ENCODE data around the gene AKT1S1. TPM values are rescaled to one million over a fixed set of nuclear protein-coding genes. Genes with fewer than 3 reads are reported as not detected.
A peak's percentile ranks its signal among the peaks of the same experiment; 100 is the strongest.

AKT1S1 gene
- total RNA-seq, 1 experiment from 2014 or later, result 65.2 TPM

DNA sequence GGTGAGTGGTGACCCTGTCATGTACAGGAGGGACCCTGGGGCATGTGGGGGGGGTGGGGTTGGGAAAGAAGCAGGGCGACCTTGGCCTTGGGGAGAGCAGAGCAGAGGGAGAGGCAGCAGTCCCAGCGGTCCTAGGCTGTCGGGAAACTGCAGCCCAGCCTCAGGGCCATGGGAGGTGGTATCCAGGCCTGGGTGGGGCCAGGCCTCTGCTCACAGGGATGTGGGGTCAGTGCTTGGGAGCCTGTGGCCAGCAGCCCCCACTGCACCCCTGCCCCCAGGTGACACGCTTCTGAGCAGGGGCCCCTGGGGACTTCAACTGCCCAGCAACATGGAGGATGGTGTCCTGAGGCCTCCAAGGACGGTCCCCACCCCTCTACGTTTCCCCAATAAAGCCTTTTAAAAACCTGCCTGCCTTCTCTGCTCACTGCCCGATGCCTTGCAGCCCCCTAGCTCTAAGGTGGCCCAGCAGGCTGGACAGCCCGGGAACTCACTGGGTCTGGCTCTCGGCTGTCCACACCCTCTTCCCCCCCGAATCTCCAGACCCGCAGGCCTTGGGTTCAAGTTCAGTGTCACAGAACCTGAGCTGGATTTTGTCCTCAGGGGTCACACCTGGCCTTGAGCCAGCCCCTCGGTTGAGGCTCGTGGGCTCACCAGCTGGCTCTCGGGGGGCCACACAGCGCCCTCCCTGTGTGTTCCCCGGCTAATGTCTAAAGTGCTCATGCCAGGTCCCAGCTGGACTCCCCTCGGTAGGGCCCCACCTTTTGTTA, 16.6 kb downstream of the AKT1S1 start:
- intact Hi-C loops (cut with micrococcal nuclease; ENCODE audit: unreplicated experiment), result no loop called here

DNA sequence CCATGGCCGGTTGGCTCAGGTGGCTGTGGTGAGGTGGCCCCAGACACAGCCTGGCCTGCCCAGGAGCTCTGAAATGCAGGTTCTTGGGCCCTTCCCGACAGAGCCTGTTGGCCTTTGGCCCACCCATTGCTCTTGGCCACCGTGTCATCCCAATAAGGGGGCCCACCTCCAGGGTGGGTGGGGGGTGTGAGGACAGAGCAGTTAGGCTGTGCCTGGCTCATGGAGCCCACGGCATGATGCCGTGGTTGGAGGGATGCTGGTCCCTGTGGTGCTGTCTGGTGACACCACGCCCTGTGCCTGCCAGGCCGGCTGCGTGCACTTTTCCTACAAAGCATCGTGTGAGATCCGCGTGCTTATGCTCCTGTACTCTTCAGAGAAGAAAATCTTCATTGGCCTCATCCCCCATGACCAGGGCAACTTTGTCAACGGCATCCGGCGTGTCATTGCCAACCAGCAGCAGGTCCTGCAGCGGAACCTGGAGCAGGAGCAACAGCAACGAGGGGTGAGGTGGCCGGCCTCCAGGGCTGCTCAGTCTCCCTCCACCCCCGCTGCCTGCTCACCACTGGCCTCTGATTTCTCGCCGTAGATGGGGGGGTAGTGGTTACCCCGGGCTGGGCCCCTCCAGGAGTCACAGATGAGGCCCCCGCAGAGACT, 17.3 kb downstream of the AKT1S1 start:
- peaks cover 72% of the 10 kb centered on the region for H3K36me3 Mint-ChIP-seq (ENCODE audit: insufficient read depth, unreplicated experiment)
- CTCF ChIA-PET, result interaction anchor here (1.7 kb wide), 1 partner anchor 9 kb away, joined by 4 read pairs; no protein-coding TSS in a partner anchor
- intact Hi-C loops (cut with micrococcal nuclease; ENCODE audit: unreplicated experiment), result no loop called here
- no peak overlapping the region for H3K4me3 Mint-ChIP-seq (ENCODE audit: low read depth, unreplicated experiment)
- H3K9me3 Mint-ChIP-seq (ENCODE audit: low read depth, unreplicated experiment), result no peaks in the 10 kb centered on the region
- no peak overlapping the region for H3K27ac Mint-ChIP-seq (ENCODE audit: unreplicated experiment)
- no peaks in the 10 kb centered on the region for H3K27me3 Mint-ChIP-seq (ENCODE audit: unreplicated experiment)
- TF ChIP-seq, protein P1, sequence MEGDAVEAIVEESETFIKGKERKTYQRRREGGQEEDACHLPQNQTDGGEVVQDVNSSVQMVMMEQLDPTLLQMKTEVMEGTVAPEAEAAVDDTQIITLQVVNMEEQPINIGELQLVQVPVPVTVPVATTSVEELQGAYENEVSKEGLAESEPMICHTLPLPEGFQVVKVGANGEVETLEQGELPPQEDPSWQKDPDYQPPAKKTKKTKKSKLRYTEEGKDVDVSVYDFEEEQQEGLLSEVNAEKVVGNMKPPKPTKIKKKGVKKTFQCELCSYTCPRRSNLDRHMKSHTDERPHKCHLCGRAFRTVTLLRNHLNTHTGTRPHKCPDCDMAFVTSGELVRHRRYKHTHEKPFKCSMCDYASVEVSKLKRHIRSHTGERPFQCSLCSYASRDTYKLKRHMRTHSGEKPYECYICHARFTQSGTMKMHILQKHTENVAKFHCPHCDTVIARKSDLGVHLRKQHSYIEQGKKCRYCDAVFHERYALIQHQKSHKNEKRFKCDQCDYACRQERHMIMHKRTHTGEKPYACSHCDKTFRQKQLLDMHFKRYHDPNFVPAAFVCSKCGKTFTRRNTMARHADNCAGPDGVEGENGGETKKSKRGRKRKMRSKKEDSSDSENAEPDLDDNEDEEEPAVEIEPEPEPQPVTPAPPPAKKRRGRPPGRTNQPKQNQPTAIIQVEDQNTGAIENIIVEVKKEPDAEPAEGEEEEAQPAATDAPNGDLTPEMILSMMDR (IDR thresholded peaks at IDR 0.05; ENCODE audit: unreplicated experiment), result no peak
- DNase-seq, result no peak
- BruUV-seq (replicated peaks), result no TSS peak
- H3K4me1 Mint-ChIP-seq (ENCODE audit: low read depth, unreplicated experiment), result peaks cover 15% of the 10 kb centered on the region

More for the DNA sequence above, 16.6 kb downstream of the AKT1S1 start:
- Mint-ChIP-seq H3K27ac (ENCODE audit: unreplicated experiment) (no peak overlapping the region), H3K36me3 (ENCODE audit: insufficient read depth, unreplicated experiment) (peaks cover 65% of the 10 kb centered on the region), H3K27me3 (ENCODE audit: unreplicated experiment) (no peaks in the 10 kb centered on the region), H3K4me1 (ENCODE audit: low read depth, unreplicated experiment) (peaks cover 22% of the 10 kb centered on the region), H3K9me3 (ENCODE audit: low read depth, unreplicated experiment) (no peaks in the 10 kb centered on the region), H3K4me3 (ENCODE audit: low read depth, unreplicated experiment) (peak overlapping the region; percentile 5)
- CTCF ChIA-PET, result no interaction called here
- BruUV-seq (replicated peaks), result no TSS peak
- no peak for DNase-seq
- TF ChIP-seq, protein P1 (IDR thresholded peaks at IDR 0.05; ENCODE audit: unreplicated experiment), result no peak

DNA sequence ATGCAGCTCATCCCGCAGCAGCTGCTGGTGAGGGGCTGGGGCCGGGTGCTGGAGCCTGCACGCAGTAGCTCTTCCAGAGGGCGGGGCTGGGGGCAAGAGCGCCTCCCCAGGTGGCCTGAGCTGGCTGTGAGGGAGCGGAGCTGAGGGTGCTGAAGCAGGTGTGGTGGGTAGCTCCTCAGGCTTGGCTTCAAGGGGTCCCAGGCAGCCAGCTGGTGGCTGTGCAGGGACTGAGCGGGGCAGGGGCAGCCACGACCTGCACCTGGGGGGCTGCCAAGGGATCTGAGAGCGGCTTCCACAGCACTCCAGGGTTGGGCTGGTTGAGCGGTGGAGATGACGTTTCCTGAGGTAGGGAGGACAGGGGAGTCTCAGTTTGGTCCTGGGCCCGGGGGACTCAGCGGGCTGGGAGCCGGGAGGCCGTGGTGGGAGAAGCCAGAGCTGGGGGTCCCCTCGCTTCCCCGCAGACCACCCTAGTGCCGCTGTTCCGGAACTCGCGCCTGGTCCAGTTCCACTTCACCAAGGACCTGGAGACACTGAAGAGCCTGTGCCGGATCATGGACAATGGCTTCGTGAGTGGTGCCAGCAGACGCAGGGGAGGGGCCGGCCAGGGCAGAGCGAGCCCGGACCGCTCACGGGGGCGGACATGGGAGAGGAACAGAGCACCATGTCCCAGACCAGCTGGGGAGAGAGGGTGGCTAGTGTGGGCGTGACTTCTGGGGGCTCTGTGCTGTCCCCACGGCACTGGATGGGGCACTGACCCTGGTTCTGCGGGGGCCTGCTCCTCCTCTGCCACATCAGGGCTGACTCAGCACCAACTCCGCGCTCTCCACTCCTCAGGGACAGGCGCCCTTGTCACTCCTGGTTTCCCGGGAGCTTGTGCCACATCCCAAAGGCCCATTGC, 18.8 kb downstream of the AKT1S1 start:
- Mint-ChIP-seq H3K4me1 (ENCODE audit: low read depth, unreplicated experiment) (peaks cover 4% of the 10 kb centered on the region), H3K27me3 (ENCODE audit: unreplicated experiment) (no peaks in the 10 kb centered on the region), H3K27ac (ENCODE audit: unreplicated experiment) (peak overlapping the region; percentile 82), H3K4me3 (ENCODE audit: low read depth, unreplicated experiment) (peak overlapping the region; percentile 19), H3K36me3 (ENCODE audit: insufficient read depth, unreplicated experiment) (peaks cover 87% of the 10 kb centered on the region), H3K9me3 (ENCODE audit: low read depth, unreplicated experiment) (no peaks in the 10 kb centered on the region)
- intact Hi-C loops (cut with micrococcal nuclease; ENCODE audit: unreplicated experiment), result no loop called here
- CTCF ChIA-PET, result interaction anchor here (0.7 to 1.7 kb wide), 2 partner anchors 11 to 170 kb away, joined by 3 to 4 read pairs; no protein-coding TSS in a partner anchor
- no TSS peak for BruUV-seq (replicated peaks)
- peak; percentile 28 for DNase-seq
- TF ChIP-seq, protein P1 (IDR thresholded peaks at IDR 0.05; ENCODE audit: unreplicated experiment), result no peak

DNA sequence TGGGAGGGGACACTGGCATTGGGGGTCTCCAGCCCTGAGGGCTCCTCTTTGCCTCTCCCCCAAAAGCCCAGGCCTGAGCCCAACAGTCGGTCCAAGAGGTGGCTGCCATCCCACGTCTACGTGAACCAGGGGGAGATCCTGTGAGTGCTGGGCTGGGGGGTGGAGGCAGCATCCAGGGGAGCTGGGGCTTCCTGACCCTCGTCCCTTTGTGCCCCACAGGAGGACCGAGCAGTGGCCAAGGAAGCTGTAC, 19.4 kb downstream of the AKT1S1 start:
- CTCF ChIA-PET, result no interaction called here

More for the DNA sequence above, 19.4 kb downstream of the AKT1S1 start:
- no TSS peak for BruUV-seq (replicated peaks)
- Mint-ChIP-seq H3K4me1 (ENCODE audit: low read depth, unreplicated experiment) (peaks cover 2% of the 10 kb centered on the region), H3K27ac (ENCODE audit: unreplicated experiment) (peak overlapping the region; percentile 82), H3K9me3 (ENCODE audit: low read depth, unreplicated experiment) (no peaks in the 10 kb centered on the region), H3K27me3 (ENCODE audit: unreplicated experiment) (no peaks in the 10 kb centered on the region), H3K36me3 (ENCODE audit: insufficient read depth, unreplicated experiment) (peaks cover 90% of the 10 kb centered on the region), H3K4me3 (ENCODE audit: low read depth, unreplicated experiment) (peak overlapping the region; percentile 19)
- intact Hi-C loops (cut with micrococcal nuclease; ENCODE audit: unreplicated experiment), result no loop called here
- no peak for DNase-seq
- TF ChIP-seq, protein P1 (IDR thresholded peaks at IDR 0.05; ENCODE audit: unreplicated experiment), result no peak
